GM18526 (cell line): ENCODE results near the gene NUP85.

Experiments
- POLR2A ChIP-seq: IDR thresholded peaks from 3 replicates; pipeline ENCODE4 v1.6.1; 2011; ENCODE audit not compliant: insufficient read length; ENCODE audit errors: extremely low read depth

The NUP85 gene

GRCh38 chr17:75183999-75184884 lies 21.2 kb upstream of the NUP85 start:
- TF ChIP-seq POLR2A = no peak

GRCh38 chr17:75188614-75189013 lies 16.9 kb upstream of the NUP85 start:
- TF ChIP-seq POLR2A = no peak

GRCh38 chr17:75191584-75191983 lies 13.9 kb upstream of the NUP85 start:
- TF ChIP-seq POLR2A = no peak

- no peak for TF ChIP-seq POLR2A
Measured at GRCh38 chr17:75194879-75195278, 10.6 kb upstream of the NUP85 start.

- TF ChIP-seq POLR2A = no peak
Measured at GRCh38 chr17:75199886-75200618, 5.4 kb upstream of the NUP85 start.

- TF ChIP-seq POLR2A = no peak
Measured at GRCh38 chr17:75205793-75206163, 299 bp downstream of the NUP85 start.

GRCh38 chr17:75207760-75208159 lies 2.3 kb downstream of the NUP85 start:
- TF ChIP-seq POLR2A = no peak

- no peak for TF ChIP-seq POLR2A
Measured at GRCh38 chr17:75208161-75208560, 2.7 kb downstream of the NUP85 start.

GRCh38 chr17:75209061-75209460 lies 3.6 kb downstream of the NUP85 start:
- TF ChIP-seq POLR2A = no peak

GRCh38 chr17:75218131-75218530 lies 12.7 kb downstream of the NUP85 start:
- no peak for TF ChIP-seq POLR2A

GRCh38 chr17:75219815-75220214 lies 14.3 kb downstream of the NUP85 start:
- TF ChIP-seq POLR2A = no peak

- TF ChIP-seq POLR2A = no peak
Measured at GRCh38 chr17:75225016-75225415, 19.5 kb downstream of the NUP85 start.

- TF ChIP-seq POLR2A = no peak
Measured at GRCh38 chr17:75227729-75228128, 22.2 kb downstream of the NUP85 start.

GRCh38 chr17:75228305-75228704 lies 22.8 kb downstream of the NUP85 start:
- TF ChIP-seq POLR2A = no peak

GRCh38 chr17:75228847-75229246 lies 23.4 kb downstream of the NUP85 start:
- no peak for TF ChIP-seq POLR2A

GRCh38 chr17:75231071-75231470 lies 25.6 kb downstream of the NUP85 start:
- no peak for TF ChIP-seq POLR2A

- no peak for TF ChIP-seq POLR2A
Measured at GRCh38 chr17:75231741-75232464, 26.4 kb downstream of the NUP85 start.
